GM23338 (cell line): ENCODE measurements around the gene TAOK3. TPM values are rescaled to one million over a fixed set of nuclear protein-coding genes. Genes with fewer than 3 reads are reported as not detected.

ENCODE experiments used
- ATAC-seq: fragments of 200-7000 bp; cut with Tn5 transposase; 3 replicates; pipeline ENCODE4 v1.9.1; 2020
- DNase-seq: peaks from one replicate; pipeline ENCODE4 v3.0.0-alpha.2; 2015; ENCODE audit warnings: low spot score
- H2AFZ ChIP-seq: fragments of 200-600 bp; sonication (generic); 2 replicates; pipeline ENCODE4 v1.8.0; 2016; ENCODE audit warnings: antibody characterized with exemption, mild to moderate bottlenecking, moderate library complexity
- H3F3A ChIP-seq: fragments of 200-600 bp; sonication (generic); replicated peaks from 2 replicates; pipeline ENCODE4 v1.8.0; 2017; ENCODE audit warnings: antibody characterized with exemption, mixed run types, low read depth
- H3K27ac ChIP-seq: fragments of 200-600 bp; sonication (generic); 2 replicates; pipeline ENCODE4 v1.6.1; 2016; ENCODE audit warnings: low read depth
- H3K27me3 ChIP-seq: fragments of 200-600 bp; sonication (generic); 2 replicates; pipeline ENCODE4 v1.8.0; 2016; ENCODE audit warnings: mild to moderate bottlenecking, mixed run types, moderate library complexity; ENCODE audit not compliant: insufficient read depth
- H3K36me3 ChIP-seq: fragments of 200-600 bp; sonication (generic); 2 replicates; pipeline ENCODE4 v1.8.0; 2016; ENCODE audit warnings: mild to moderate bottlenecking; ENCODE audit not compliant: insufficient read depth
- H3K4me1 ChIP-seq: fragments of 200-600 bp; sonication (generic); 2 replicates; pipeline ENCODE4 v1.8.0; 2016; ENCODE audit warnings: mild to moderate bottlenecking, moderate library complexity; ENCODE audit not compliant: insufficient read depth
- H3K4me2 ChIP-seq: fragments of 200-600 bp; sonication (generic); 2 replicates; pipeline ENCODE4 v1.7.1; 2017; ENCODE audit warnings: mixed run types
- H3K4me3 ChIP-seq: fragments of 200-600 bp; sonication (generic); 2 replicates; pipeline ENCODE4 v1.6.1; 2016; ENCODE audit warnings: mixed run types
- H3K79me2 ChIP-seq: fragments of 200-600 bp; sonication (generic); replicated peaks from 2 replicates; pipeline ENCODE4 v1.8.0; 2017; ENCODE audit warnings: mild to moderate bottlenecking; ENCODE audit not compliant: insufficient read depth
- H3K9me2 ChIP-seq: fragments of 200-600 bp; sonication (generic); 2 replicates; pipeline ENCODE4 v1.8.0; 2017; ENCODE audit not compliant: insufficient read depth
- H4K20me1 ChIP-seq: fragments of 200-600 bp; sonication (generic); replicated peaks from 2 replicates; pipeline ENCODE4 v1.8.0; 2017; ENCODE audit warnings: mild to moderate bottlenecking; ENCODE audit not compliant: insufficient read depth
- H3K27ac Mint-ChIP-seq: 2 replicates; pipeline ENCODE4 v1.8.0; 2020; ENCODE audit warnings: inconsistent platforms, mild to moderate bottlenecking, moderate library complexity, mixed read lengths
- H3K27me3 Mint-ChIP-seq: 3 replicates; pipeline ENCODE4 v1.8.0; 2022; ENCODE audit warnings: low read depth, mild to moderate bottlenecking, moderate library complexity, mixed read lengths, inconsistent platforms; ENCODE audit not compliant: insufficient read depth, poor library complexity
- H3K36me3 Mint-ChIP-seq: 3 replicates; pipeline ENCODE4 v1.8.0; 2021; ENCODE audit warnings: low read depth, mild to moderate bottlenecking, inconsistent platforms, moderate library complexity, mixed read lengths
- H3K4me1 Mint-ChIP-seq: 3 replicates; pipeline ENCODE4 v1.8.0; 2020; ENCODE audit warnings: mild to moderate bottlenecking, inconsistent platforms, mixed read lengths
- H3K4me3 Mint-ChIP-seq: 3 replicates; pipeline ENCODE4 v1.8.0; 2021; ENCODE audit warnings: moderate library complexity, mild to moderate bottlenecking, inconsistent platforms, mixed read lengths
- H3K9me3 Mint-ChIP-seq: 3 replicates; pipeline ENCODE4 v1.8.0; 2020; ENCODE audit warnings: moderate library complexity, mild to moderate bottlenecking, inconsistent platforms, mixed read lengths
- CREB1 ChIP-seq: fragments of 250-450 bp; sonication (Bioruptor Pico); IDR thresholded peaks from 2 replicates; pipeline ENCODE4 v1.5.0; 2020; ENCODE audit warnings: low read depth, mild to moderate bottlenecking, moderate library complexity
- ETS1 ChIP-seq: IDR thresholded peaks from 2 replicates; pipeline ENCODE4 v1.6.1; 2016; ENCODE audit warnings: antibody characterized with exemption
- EZH2 ChIP-seq: fragments of 200-600 bp; sonication (generic); IDR thresholded peaks from one replicate; pipeline ENCODE4 v1.8.0; 2017; ENCODE audit warnings: antibody characterized with exemption, mild to moderate bottlenecking, low read depth; ENCODE audit not compliant: unreplicated experiment
- EZH2phosphoT487 ChIP-seq: fragments of 200-600 bp; sonication (generic); IDR thresholded peaks from one replicate; pipeline ENCODE4 v1.8.1; 2018; ENCODE audit warnings: antibody characterized with exemption; ENCODE audit not compliant: unreplicated experiment
- JUNB ChIP-seq: IDR thresholded peaks from one replicate; pipeline ENCODE4 v1.6.1; 2016; ENCODE audit warnings: antibody characterized with exemption; ENCODE audit not compliant: unreplicated experiment
- NANOG ChIP-seq: IDR thresholded peaks from 2 replicates; pipeline ENCODE4 v1.6.1; 2016; ENCODE audit warnings: antibody characterized with exemption, borderline replicate concordance
- POLR2AphosphoS5 ChIP-seq: IDR thresholded peaks from 2 replicates; pipeline ENCODE4 v1.6.1; 2016; ENCODE audit warnings: antibody characterized with exemption, low read depth
- REST ChIP-seq: IDR thresholded peaks from one replicate; pipeline ENCODE4 v1.6.1; 2018; ENCODE audit warnings: antibody characterized with exemption; ENCODE audit not compliant: unreplicated experiment
- STAT1 ChIP-seq: IDR thresholded peaks from one replicate; pipeline ENCODE4 v1.6.1; 2016; ENCODE audit warnings: antibody characterized with exemption; ENCODE audit not compliant: unreplicated experiment
- ZNF114 ChIP-seq: fragments of 250-450 bp; sonication (Bioruptor Pico); IDR thresholded peaks from 2 replicates; pipeline ENCODE4 v1.5.0; 2020; ENCODE audit warnings: mild to moderate bottlenecking, moderate library complexity
- ZNF331 ChIP-seq: fragments of 250-450 bp; sonication (Bioruptor Pico); IDR thresholded peaks from 2 replicates; pipeline ENCODE4 v1.5.0; 2020; ENCODE audit warnings: low read depth, mild to moderate bottlenecking, moderate library complexity
- ZNF462 ChIP-seq: fragments of 250-450 bp; sonication (Bioruptor Pico); IDR thresholded peaks from 2 replicates; pipeline ENCODE4 v1.5.0; 2020; ENCODE audit warnings: mild to moderate bottlenecking, moderate library complexity
- polyA plus RNA-seq: library from polyadenylated mRNA; unstranded; fragments of >200 nt; fragmentation: Nextera tagmentation; extraction: Ambion mirVana; gene quantifications from 2 replicates; pipeline ENCODE4 v1.2.1, GENCODE V29; 2016
- total RNA-seq: library from RNA; depleted of rRNA; stranded (reverse); fragments of >200 nt; shearing (Covaris generic); gene quantifications from 2 replicates; pipeline ENCODE4 v1.2.3, GENCODE V29; 2014

TAOK3 gene
- total and polyA plus RNA-seq, 2 experiments from 2014 or later: 7.6 to 20.4 TPM

- H3K36me3 ChIP-seq: no peaks in the 10 kb centered on the region
- Mint-ChIP-seq H3K27me3 (no peaks in the 10 kb centered on the region), H3K4me1 (no peaks in the 10 kb centered on the region; the same call in 2 of the 3 replicates), H3K36me3 (no peaks in the 10 kb centered on the region), H3K9me3 (no peaks in the 10 kb centered on the region), H3K4me3 (no peak overlapping the region), H3K27ac (no peak overlapping the region)
- H3K27ac ChIP-seq: no peak overlapping the region
- H3K4me3 ChIP-seq: no peak overlapping the region
- no peaks in the 10 kb centered on the region for H3K4me1 ChIP-seq
- no peaks in the 10 kb centered on the region for H4K20me1 ChIP-seq
- H2AFZ ChIP-seq: no peak overlapping the region
- no peaks in the 10 kb centered on the region for H3K27me3 ChIP-seq
- no peaks in the 10 kb centered on the region for H3K79me2 ChIP-seq
- H3F3A ChIP-seq: no peaks in the 10 kb centered on the region
- no peak for TF ChIP-seq POLR2AphosphoS5
- no peak for TF ChIP-seq REST
- TF ChIP-seq EZH2phosphoT487: no peak
- TF ChIP-seq ZNF114 (CRISPR knock-in tag): no peak
- no peak for TF ChIP-seq CREB1 (CRISPR knock-in tag)
- no peak for TF ChIP-seq EZH2
- TF ChIP-seq JUNB: no peak
- no peak for TF ChIP-seq ZNF462 (CRISPR knock-in tag)
- no peak for TF ChIP-seq STAT1
- no peak for TF ChIP-seq ZNF331 (CRISPR knock-in tag)
- no peak for TF ChIP-seq ETS1
- TF ChIP-seq NANOG: no peak
- no peaks in the 10 kb centered on the region for H3K9me2 ChIP-seq
- DNase-seq (no peak), ATAC-seq (no peak)
- H3K4me2 ChIP-seq: no peak overlapping the region
These were observed 212.2 kb downstream of the TAOK3 start for GRCh38 chr12:118160536-118160935.
